Activated CD4-positive, alpha-beta T cell treated with anti-CD3 and anti-CD28 coated beads for 48 hours (primary cell): Measurements from ENCODE around the gene OCEL1.
"Not testable (repeated sequence)": the region's sequence is repeated elsewhere in the genome, so short reads cannot be mapped to it uniquely, and the experiment has no call there.

Experiments
- DNase-seq: peaks from one replicate; pipeline ENCODE4 v3.0.0-alpha.2; 2020

The OCEL1 gene, protein sequence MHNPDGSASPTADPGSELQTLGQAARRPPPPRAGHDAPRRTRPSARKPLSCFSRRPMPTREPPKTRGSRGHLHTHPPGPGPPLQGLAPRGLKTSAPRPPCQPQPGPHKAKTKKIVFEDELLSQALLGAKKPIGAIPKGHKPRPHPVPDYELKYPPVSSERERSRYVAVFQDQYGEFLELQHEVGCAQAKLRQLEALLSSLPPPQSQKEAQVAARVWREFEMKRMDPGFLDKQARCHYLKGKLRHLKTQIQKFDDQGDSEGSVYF

GRCh38 chr19:17226002-17226933, at the start of gene OCEL1:
Gene OCEL1, plus strand, starts transcription at chr19:17226226. Its CDS starts 22 bp downstream, at chr19:17226248.
- peak; percentile 99 for DNase-seq

GRCh38 chr19:17178291-17178690, 47.7 kb upstream of the OCEL1 start:
- no peak for DNase-seq

GRCh38 chr19:17180997-17181702, 44.9 kb upstream of the OCEL1 start:
- DNase-seq = no peak

DNA sequence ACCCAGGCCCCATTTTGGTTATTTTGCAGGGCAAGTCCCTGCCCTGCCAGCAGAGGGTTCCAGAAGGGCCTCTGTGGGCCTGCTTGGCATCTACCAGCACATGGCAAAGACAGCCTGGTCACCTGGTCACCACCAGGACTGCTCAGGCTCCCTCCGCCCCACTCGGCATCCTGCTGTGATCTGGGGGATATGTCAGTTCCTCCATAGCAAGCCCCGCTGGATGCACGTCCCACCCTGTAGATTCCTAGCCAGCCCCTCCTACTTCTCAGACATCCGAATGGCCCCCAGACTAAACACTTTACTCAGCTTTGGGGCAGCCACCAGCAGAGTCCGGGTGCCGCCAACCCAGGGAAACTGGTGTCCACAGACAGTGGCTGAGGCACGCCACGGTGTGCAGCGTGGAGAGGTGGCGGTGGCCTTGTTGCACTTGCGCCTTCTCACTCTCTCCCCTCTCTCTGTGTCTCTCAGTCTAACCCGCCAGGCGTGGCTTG, 42.7 kb upstream of the OCEL1 start:
- peak; percentile 49 for DNase-seq

GRCh38 chr19:17183858-17184321, 42.1 kb upstream of the OCEL1 start:
- DNase-seq = no peak

DNA sequence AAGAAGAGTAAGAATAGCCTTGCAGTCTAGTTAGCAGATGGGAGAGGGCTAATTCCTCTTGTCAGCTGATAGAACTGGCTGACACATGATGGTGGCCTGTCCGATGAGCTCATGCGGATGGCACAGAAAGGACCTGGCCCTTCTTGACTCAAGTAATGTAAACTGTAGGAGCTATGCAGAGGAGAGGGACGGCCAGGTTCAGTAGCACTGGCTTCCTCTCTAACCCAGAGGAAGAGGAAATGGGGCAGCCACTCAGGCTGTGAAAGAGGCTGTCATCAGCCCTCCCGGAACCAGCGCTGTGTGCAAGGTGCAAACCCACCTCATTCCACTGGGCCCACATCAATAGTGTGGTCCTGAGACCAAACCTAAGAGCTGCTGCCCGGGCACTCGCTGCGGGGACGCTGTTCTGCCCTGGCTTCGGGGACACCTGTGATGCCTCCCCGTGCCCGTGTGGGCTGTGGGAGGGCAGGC, 41.6 kb upstream of the OCEL1 start:
- peak; percentile 42 for DNase-seq

GRCh38 chr19:17185590-17185989, 40.4 kb upstream of the OCEL1 start:
- DNase-seq = no peak

DNA sequence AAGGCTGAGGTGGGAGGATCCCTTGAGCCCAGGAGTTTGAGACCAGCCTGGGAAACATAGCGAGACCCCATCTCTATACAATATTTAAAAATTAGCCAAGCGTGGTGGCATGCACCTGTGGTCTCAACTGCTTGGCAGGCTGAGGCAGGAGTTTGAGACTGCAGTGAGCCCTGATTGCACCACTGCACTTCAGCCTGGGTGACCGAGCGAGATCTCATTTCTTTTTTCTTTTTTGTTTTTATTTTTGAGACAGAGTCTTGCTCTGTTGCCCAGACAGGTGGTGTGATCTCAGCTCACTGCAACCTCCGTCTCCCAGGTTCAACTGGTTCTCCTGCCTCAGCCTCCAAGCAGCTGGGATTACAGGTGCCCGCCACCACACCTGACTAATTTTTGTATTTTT, 34.3 kb upstream of the OCEL1 start:
- not testable (repeated sequence) for DNase-seq

GRCh38 chr19:17192751-17193150, 33.3 kb upstream of the OCEL1 start:
- no peak for DNase-seq

- no peak for DNase-seq
Observed at GRCh38 chr19:17194608-17195007, 31.4 kb upstream of the OCEL1 start.

- no peak for DNase-seq
Observed at GRCh38 chr19:17195106-17195505, 30.9 kb upstream of the OCEL1 start.

- no peak for DNase-seq
Observed at GRCh38 chr19:17196610-17197009, 29.4 kb upstream of the OCEL1 start.

GRCh38 chr19:17197666-17198065, 28.4 kb upstream of the OCEL1 start:
- DNase-seq = no peak

- DNase-seq = no peak
Observed at GRCh38 chr19:17200408-17201079, 25.5 kb upstream of the OCEL1 start.

- peak; percentile 60 for DNase-seq
Observed at GRCh38 chr19:17202249-17202648, 23.8 kb upstream of the OCEL1 start.

- no peak for DNase-seq
Observed at GRCh38 chr19:17202713-17203112, 23.3 kb upstream of the OCEL1 start.

DNA sequence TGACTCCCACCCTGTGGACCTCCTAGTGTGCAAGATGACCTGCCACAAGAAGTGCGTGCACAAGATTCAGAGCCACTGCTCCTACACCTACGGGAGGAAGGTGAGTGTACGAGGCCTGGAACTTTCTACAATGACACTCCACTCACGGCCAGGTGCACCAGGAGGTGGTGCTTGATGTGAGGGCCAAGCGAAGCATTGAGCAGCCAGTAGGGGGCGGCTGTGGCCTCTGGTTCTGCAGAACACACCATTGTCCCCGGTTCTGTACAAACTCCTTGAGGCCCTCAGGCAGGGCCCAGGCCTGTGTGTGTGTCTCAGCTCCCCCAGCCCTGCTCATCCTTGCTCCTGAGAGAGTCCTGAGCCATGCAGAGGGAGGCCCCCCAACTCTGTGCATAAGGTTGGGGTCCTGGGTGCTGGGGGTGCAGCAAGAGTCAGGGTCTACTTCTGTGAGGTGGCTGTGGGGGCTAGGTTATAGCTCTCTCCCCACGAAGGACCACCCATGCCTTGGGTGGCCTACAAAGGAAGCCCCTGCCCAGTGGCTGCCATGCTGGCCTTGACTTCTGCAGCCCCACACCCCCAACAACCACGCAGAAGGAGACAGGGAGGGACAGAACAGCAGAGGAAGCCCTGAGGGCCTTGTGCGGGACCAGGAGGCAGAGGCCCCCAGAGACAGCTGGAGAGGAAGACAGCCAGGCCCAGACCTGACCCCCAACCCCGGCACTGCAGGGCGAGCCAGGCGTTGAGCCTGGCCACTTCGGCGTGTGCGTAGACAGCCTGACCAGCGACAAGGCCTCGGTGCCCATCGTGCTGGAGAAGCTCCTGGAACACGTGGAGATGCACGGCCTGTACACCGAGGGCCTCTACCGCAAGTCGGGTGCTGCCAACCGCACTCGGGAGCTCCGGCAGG, 20.5 kb upstream of the OCEL1 start:
- peak; percentile 73 for DNase-seq

- no peak for DNase-seq
Observed at GRCh38 chr19:17206736-17207581, 19.1 kb upstream of the OCEL1 start.

GRCh38 chr19:17209126-17210036, 16.6 kb upstream of the OCEL1 start:
- peak; percentile 74 for DNase-seq
